HG02642 (cell line): ENCODE results near the gene PLEKHG4B.

Experiments
- ATAC-seq: cut with Tn5 transposase; IDR thresholded peaks from one replicate; pipeline ENCODE4 v1.9.1; 2021; ENCODE audit warnings: mild to moderate bottlenecking; ENCODE audit not compliant: unreplicated experiment, poor library complexity

PLEKHG4B gene

GRCh38 chr5:167511-167910 is 75.5 kb downstream of the PLEKHG4B start:
- no peak for ATAC-seq

GRCh38 chr5:167982-168660 is 76.2 kb downstream of the PLEKHG4B start:
- no peak for ATAC-seq

GRCh38 chr5:169071-169727 is 77.2 kb downstream of the PLEKHG4B start:
- no peak for ATAC-seq

- no peak for ATAC-seq
These were observed 77.7 kb downstream of the PLEKHG4B start for GRCh38 chr5:169728-170094.

GRCh38 chr5:170971-171800 is 79.2 kb downstream of the PLEKHG4B start:
- ATAC-seq = no peak

- no peak for ATAC-seq
These were observed 79.9 kb downstream of the PLEKHG4B start for GRCh38 chr5:171801-172331.

- no peak for ATAC-seq
These were observed 80.5 kb downstream of the PLEKHG4B start for GRCh38 chr5:172421-172820.

- no peak for ATAC-seq
These were observed 80.9 kb downstream of the PLEKHG4B start for GRCh38 chr5:172841-173251.

GRCh38 chr5:173392-174290 is 81.7 kb downstream of the PLEKHG4B start:
- ATAC-seq = no peak

- no peak for ATAC-seq
These were observed 82.3 kb downstream of the PLEKHG4B start for GRCh38 chr5:174291-174600.

GRCh38 chr5:174876-175465 is 83.0 kb downstream of the PLEKHG4B start:
- no peak for ATAC-seq

- ATAC-seq = no peak
These were observed 84.4 kb downstream of the PLEKHG4B start for GRCh38 chr5:176296-176823.

- no peak for ATAC-seq
These were observed 86.1 kb downstream of the PLEKHG4B start for GRCh38 chr5:178110-178509.

GRCh38 chr5:179401-179800 is 87.4 kb downstream of the PLEKHG4B start:
- ATAC-seq = no peak

GRCh38 chr5:180286-180918 is 88.4 kb downstream of the PLEKHG4B start:
- no peak for ATAC-seq

- ATAC-seq = no peak
These were observed 89.2 kb downstream of the PLEKHG4B start for GRCh38 chr5:181160-181559.

GRCh38 chr5:181566-181965 is 89.6 kb downstream of the PLEKHG4B start:
- no peak for ATAC-seq

- ATAC-seq = no peak
These were observed 90.2 kb downstream of the PLEKHG4B start for GRCh38 chr5:182126-182525.

- ATAC-seq = no peak
These were observed 92.5 kb downstream of the PLEKHG4B start for GRCh38 chr5:184471-184870.
